ENCODE results near the gene NGF. TPM values are rescaled to one million over a fixed set of nuclear protein-coding genes. Genes with fewer than 3 reads are reported as not detected.
"Not testable (repeated sequence)": the region's sequence is repeated elsewhere in the genome, so short reads cannot be mapped to it uniquely, and the experiment has no call there.

NGF gene
- total RNA-seq, 1 donor from 2014 or later: 0.78 TPM

DNA sequence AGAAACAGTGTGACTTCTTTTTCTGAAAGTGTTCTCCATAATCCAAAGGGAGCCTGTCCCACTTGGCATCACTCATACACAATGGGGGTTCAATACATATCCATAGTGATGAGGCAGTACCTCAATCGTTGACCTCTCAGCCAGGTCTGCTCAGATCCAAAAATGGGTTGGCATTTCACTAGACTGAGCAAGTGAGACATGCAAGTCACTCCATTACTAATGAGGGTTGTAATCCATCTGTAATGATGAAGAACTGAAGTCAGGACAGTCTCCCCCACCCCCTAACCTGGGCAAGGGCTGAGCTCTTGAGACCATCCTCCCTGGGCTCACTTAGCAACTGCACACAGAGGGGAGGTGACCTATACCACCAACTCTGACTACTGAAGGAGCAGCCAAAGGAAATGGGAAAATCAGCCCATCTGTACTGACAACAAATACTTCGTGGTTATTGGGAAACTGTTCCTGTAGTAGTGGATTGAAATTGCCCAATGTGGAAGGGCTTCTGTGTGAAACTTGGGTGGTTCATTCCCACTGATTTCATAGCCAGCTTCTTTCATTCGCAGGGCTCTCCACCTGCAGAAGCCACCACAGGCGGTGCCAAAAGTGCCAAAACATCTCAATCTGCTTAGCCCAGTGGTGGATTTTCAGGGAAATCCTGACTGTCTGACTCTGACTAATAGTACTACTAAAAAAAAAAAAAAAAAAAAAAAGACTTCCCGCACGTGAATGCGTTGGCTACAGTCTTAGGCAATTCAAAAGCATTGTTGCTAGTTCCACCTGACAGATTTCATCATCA, 5.0 kb downstream of the NGF start:
- DNase-seq: no peak

- DNase-seq: no peak
Measured at GRCh38 chr1:115331558-115332331, 6.3 kb downstream of the NGF start.

GRCh38 chr1:115330480-115331013, 7.5 kb downstream of the NGF start:
- DNase-seq: no peak

GRCh38 chr1:115329965-115330364, 8.1 kb downstream of the NGF start:
- DNase-seq: no peak

- no peak for DNase-seq
Measured at GRCh38 chr1:115327270-115327669, 10.8 kb downstream of the NGF start.

GRCh38 chr1:115326419-115326818, 11.6 kb downstream of the NGF start:
- DNase-seq: no peak

DNA sequence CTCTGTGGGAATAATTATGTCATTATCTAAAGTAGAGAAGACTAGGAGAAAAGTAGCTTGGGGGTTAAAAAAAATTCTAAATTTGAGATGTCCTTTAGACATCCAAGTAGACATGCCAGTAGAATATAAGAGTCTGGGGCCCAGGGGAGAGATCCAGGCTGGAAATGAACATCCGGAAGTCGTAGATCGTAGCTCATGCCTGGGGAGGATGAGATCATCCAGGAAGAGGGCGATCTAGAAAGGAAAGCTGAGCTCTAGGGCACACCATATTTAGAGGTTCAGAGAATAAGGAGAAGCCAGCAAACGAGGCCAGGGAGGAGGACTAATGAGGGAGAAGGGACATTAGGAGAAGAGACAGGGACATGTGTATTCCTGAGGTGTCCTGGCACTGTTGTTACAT, 12.2 kb downstream of the NGF start:
- DNase-seq: no peak

DNA sequence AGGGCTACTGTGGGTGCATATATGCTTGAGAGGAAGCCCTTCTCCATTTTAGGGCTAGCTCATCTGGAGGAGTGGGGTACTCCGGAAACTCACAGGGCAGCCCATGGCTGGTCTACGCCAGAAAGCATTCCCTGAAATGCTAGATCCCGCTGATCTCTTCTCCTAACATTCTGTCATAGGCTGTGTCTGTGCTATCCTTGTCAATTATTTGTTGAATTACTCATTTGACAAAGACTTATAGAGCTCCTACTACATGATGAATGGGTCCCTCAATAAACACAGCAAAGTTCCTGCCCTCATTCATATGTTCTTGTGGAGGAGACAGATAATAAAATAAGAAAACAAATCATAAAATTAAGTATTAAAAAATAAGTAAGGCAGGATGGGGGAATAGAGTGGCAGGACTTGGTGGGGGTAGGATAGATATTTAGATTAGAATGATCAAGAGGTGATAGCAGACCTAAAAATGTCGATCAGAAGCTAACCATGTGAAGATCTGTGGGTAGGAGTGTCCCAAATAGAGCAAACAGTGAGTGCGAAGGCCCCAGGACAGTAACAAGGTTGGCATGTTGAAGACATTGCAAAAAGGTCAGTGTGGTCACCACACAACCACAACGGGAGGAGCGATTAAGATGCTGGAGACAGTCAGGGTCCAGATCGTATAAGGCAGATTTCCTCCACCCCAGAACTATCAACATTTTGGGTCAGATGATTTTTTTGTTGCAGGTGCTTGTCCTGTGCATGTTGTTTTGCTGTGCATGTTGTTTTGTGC, 13.2 kb downstream of the NGF start:
- no peak for DNase-seq

DNA sequence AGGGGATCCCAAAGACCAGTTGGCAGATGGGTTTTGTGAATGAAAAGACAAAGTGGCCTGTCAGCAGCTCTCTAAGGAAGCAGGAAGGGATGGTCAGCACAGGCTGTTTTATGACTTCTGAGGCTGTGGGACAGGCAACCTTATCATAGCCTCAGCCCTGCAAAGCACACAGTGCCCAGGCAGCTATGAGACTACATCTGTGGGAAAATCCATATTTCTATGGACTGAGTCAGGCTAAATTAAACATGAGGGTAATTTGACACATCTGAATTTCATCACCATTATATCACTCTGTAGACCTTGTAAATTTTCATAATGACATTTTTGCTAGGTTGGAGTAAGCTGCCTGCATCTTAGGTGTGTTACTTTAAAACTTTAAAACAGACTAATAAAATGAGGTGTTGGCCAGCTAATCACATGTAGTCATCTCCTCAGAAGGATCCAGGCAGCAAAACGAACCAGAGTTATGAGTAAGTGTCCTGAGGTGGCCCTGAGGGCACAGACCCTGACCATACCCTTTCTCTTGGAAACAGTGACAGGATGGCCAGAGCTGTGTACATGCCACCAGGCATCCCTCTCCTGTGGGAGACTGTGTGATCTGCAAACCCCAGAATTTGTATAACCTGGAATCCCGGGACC, 14.6 kb downstream of the NGF start:
- no peak for DNase-seq

GRCh38 chr1:115322631-115323030, 15.4 kb downstream of the NGF start:
- DNase-seq: no peak

DNA sequence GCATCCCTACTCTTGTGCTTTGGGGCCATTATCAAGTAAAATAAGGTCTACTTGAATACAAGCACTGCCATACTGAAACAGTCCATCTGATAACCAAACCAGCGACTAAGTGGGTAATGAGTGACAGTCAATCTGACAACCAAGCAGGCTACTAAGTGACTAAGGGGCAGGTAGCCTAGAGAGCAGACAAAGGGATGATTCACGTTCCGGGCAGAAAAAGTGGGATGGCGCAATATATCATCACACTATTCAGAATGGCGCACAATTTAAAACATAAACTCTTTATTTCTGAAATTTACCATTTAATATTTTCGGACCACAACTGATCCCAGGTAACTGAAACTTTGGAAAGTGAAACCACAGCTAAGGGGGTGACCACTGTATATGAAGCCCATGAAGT, 17.7 kb downstream of the NGF start:
- DNase-seq: no peak

DNA sequence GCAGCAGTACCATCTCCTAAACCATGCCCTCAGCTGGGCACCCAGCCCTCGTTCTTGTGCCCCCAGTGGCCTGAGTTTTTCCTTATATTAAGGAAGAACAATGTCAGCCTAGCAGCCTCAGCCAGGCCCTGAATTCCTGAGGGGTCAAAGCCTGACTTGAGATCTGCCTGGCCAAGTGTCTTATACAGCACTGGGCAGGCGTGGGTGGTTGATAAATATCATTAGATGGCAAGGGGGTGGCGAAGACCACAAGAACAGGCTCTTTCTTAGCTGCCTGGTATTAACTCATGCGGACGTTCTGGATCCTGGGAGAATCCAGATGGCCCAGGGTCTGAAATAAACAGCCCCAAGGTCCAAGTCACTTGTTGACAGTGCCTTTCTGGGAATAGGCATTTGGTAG, 18.3 kb downstream of the NGF start:
- no peak for DNase-seq

- no peak for DNase-seq
Measured at GRCh38 chr1:115317101-115318012, 20.7 kb downstream of the NGF start.

DNA sequence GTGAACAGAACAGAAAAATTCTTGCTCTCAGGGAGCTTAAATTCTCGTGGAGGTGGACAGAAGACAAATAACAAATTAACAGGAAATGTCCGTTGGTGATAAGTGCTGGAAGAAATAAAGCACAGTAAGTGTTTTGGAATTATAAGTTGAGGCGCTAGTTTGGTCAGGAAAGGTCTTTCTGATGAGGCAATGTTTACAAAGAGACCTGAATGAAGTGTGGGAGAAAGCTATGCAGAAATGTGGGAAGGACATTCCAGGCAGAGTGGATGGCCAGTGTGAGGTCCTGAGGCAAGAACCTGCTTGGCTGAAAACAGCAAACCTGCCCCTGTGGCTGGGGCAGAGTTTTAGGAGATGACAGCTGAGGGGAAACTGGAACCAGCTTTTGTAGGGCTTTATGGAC, 23.3 kb downstream of the NGF start:
- DNase-seq: no peak

DNA sequence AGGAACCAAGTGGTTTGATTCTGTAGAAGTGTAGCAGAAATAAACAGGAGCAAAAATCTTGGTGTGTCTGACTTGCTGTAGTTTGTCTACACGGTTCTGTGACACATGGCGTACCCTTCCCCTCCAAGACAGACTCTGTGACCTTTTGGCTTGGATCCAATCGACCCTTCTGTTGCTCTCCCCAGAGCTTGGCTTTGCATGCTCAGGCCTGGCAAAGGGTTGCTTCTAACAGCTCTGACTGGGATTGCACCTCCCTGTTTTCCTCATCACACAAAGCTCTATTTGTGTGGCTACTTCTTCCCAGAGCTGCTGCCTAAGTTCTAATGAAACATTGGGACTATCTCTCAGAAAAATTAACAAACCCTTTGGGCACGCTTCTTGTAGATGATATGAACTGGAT, 24.0 kb downstream of the NGF start:
- no peak for DNase-seq

- no peak for DNase-seq
Measured at GRCh38 chr1:115313182-115313581, 24.9 kb downstream of the NGF start.

- no peak for DNase-seq
Measured at GRCh38 chr1:115312742-115313141, 25.3 kb downstream of the NGF start.

GRCh38 chr1:115311474-115311989, 26.5 kb downstream of the NGF start:
- DNase-seq: no peak

GRCh38 chr1:115310581-115311473, 27.2 kb downstream of the NGF start:
- DNase-seq: no peak

DNA sequence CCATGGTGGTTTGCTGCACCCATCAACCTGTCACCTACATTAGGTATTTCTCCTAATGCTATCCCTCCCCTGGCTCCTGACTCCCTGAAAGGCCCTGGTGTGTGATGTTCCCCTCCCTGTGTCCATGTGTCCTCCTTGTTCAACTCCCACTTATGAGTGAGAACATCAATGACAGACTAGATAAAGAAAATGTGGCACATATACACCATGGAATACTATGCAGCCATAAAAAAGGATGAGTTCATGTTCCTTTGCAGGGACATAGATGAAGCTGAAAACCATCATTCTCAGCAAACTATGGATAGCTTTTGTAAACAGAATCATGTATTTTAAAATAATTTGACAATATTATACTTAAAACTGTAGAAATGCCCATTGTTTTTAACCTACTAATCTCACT, 28.5 kb downstream of the NGF start:
- not testable (repeated sequence) for DNase-seq

Data from occipital lobe (tissue), 2 donors.